GM21723 (cell line): ENCODE data around the gene SLC6A4.
"Not testable (repeated sequence)": the region's sequence is repeated elsewhere in the genome, so short reads cannot be mapped to it uniquely, and the experiment has no call there.

Source experiments
- ATAC-seq: cut with Tn5 transposase; IDR thresholded peaks from one replicate; pipeline ENCODE4 v1.9.1; 2021; ENCODE audit warnings: mild to moderate bottlenecking, moderate library complexity; ENCODE audit not compliant: unreplicated experiment

SLC6A4 gene

DNA sequence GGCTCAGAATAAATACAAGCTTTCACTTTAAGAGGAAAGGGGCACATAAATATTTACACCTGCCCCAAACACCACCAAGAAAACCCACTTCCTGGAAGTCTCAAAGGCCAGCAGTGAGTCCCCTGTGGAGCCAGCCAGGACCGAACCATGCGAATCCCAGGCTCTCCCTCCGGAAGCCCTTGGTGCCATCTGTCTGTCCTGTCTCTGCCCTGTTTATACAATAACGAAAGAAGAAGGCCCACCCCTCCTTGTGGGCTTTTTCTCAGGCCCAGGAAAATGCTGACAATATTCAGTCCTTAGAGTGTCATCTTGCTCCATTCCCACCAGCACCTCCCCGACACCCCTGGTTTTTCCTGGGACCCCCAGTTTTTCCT is 3.6 kb upstream of the SLC6A4 start:
- ATAC-seq, result no peak

- ATAC-seq, result no peak
These were observed 3.0 kb upstream of the SLC6A4 start for GRCh38 chr17:30238387-30239088.

GRCh38 chr17:30238003-30238344 is 2.5 kb upstream of the SLC6A4 start:
- no peak for ATAC-seq

DNA sequence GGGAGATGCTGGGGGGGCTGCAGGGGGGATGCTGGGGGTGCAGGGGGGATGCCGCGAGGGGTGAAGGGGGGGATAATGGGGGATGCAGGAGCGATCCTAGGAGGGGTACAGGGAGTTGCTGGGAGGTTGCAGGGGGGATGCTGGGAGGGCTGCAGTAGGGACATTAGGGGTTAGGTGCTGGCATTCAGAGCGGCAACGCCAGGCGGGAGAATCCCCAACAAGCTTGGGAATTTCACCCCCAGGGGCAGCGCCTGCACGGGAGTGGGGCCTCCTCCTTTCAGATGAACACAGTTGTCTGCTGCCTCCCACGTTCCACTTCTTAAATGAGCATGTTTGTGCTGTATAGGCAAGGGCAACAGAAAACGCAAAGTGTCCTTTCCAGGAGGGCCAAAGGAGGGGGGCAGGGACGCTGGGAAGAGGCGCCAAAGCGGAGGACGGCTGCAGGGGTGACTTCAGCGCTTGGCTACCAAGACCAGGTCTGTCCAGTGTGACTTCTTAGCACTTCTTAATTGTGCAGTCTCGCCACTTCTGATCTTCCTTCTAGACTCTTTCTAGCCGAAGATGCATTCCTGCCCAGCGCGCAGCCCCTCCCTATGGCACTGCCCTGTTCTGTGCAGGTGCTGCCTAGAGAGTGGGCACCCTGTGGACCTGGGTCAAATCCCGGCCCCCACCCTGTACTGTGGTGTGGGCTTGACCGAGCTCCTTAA is 2.0 kb upstream of the SLC6A4 start:
- no peak for ATAC-seq

- ATAC-seq, result no peak
These were observed 1.3 kb upstream of the SLC6A4 start for GRCh38 chr17:30236766-30237165.

- no peak for ATAC-seq
These were observed 764 bp upstream of the SLC6A4 start for GRCh38 chr17:30236297-30236624.

DNA sequence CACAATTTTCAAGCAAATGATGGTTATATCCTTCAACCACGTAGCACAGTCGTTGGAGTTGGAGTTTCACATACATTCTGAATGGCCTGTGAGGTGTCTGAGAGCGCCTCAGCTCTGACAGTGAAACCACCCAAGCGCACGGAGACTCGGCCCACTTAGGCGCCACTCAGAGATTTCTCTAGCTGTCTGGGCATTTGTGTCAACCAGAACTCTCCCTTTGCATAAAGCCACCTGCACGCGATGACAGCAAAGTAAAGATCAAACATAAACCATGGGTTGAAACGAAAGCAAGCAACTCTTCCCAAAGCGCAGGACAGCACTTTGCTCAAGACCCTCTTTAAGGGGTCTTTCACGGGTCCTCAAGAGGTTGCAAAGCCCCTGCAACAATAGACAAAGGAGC is 533 bp downstream of the SLC6A4 start:
- ATAC-seq, result peak; percentile 53

GRCh38 chr17:30234296-30234695 is 1.2 kb downstream of the SLC6A4 start:
- ATAC-seq, result no peak

GRCh38 chr17:30232824-30233427 is 2.6 kb downstream of the SLC6A4 start:
- no peak for ATAC-seq

GRCh38 chr17:30232015-30232823 is 3.3 kb downstream of the SLC6A4 start:
- ATAC-seq, result no peak

- ATAC-seq, result no peak
These were observed 4.8 kb downstream of the SLC6A4 start for GRCh38 chr17:30230596-30231125.

- not testable (repeated sequence) for ATAC-seq
These were observed 5.5 kb downstream of the SLC6A4 start for GRCh38 chr17:30230009-30230408.

GRCh38 chr17:30229012-30229411 is 6.5 kb downstream of the SLC6A4 start:
- no peak for ATAC-seq

GRCh38 chr17:30228011-30228410 is 7.5 kb downstream of the SLC6A4 start:
- no peak for ATAC-seq

DNA sequence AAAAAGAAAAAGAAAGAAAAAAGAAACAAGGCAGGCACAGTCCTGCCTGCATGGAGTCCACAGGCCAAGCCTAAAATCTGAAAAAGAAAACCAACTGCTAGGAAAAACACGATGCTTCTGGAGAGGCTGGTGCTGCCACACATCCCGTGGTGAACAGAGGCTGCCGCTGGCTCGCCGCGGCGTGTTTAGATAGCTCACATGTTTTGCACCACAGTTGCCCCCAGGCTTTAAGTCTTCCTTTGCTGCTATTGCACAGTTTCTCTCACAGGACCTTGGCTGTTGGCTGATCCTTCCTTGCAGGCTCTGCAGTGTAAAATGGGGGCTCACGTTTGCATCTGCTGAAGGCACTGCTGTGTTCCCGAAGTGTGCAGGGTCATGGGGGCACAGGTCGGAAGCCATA is 8.6 kb downstream of the SLC6A4 start:
- ATAC-seq, result no peak

DNA sequence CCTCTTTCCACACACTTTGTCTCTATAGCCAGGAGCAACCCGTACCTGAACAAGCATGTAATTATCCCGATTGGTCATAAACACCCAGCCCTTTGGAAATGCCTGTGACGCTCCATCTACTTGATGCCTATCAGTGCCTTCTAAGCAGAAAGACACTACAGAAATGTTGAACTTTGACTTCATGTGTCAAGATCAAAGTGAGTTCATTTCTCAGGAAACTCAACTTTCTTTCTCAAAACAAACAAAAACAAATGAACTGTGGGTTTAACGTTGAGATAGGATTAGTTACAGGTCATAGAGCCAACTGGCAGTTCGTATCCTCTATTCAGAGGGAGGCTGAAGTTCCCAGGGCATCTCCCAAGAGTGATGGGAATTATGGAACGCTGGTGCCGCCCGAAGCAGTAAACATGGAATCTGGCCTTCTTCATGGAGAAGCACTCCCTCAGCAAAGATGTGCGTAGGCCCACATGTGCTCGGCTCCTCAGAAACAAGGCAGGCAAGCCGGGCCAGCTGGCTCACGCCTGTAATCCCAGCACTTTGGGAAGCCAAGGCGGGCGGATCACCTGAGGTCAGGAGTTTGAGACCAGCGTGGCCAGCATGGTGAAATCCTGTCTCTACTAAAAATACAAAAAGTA is 9.5 kb downstream of the SLC6A4 start:
- no peak for ATAC-seq

DNA sequence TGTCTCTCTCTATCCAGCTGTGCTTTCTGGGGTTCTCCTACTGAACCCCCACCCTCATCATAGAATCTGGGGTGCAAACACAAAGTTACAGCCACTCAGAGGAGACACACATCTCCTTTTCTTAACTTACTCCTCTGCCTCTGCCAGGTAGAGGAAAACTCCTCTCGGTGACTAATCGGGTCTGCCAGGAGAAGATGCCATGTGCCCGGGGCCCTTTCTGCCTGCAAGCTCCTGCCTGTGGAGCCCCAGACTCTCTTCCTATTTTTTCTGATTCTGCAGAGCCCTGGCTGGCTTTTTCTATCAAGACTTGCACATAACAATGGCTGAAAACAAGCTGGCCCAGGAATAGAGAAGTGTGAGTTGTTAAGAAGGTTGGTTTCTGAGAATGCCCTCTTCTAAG is 10.4 kb downstream of the SLC6A4 start:
- no peak for ATAC-seq

DNA sequence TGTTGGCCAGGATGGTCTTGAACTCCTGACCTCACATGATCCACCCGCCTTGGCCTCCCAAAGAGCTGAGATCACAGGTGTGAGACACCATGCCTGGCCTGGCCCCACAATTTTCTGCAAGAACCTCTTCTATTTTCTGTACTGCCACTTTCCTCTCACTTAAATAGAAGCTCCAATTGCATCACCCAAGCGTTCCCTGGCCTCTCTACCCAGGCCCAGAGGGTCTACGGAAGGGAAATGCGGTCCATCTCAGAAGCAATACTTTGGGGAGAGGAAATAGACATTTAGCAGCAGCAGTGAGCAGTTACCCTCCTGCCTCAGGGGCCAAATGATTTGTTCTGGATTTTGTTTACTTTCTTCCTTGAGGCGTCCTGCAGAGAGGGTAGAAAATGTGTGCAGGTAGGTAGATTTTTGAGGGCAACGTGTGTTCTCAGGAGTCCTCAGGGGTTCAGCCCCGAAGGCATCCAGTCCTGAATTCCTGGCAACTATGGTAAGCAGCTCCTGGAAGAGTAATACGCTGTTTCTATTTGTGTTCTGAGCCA is 11.0 kb downstream of the SLC6A4 start:
- no peak for ATAC-seq

GRCh38 chr17:30222721-30223175 is 12.7 kb downstream of the SLC6A4 start:
- ATAC-seq, result no peak

GRCh38 chr17:30222251-30222650 is 13.2 kb downstream of the SLC6A4 start:
- no peak for ATAC-seq

DNA sequence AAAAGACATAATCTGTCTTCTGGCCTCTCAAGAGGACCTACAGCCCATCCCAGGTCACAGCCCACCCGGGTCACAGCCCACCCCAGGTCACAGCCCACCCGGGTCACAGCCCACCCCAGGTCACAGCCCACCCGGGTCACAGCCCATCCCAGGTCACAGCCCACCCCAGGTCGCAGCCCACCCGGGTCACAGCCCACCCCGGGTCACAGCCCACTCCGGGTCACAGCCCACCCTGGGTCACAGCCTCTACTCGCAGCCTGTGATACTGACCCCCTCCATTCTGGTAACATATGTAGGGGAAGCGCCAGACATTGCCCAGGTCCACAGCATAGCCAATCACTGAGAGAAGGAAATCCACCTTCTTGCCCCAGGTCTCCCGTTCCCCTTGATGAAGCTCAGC is 14.2 kb downstream of the SLC6A4 start:
- ATAC-seq, result no peak
